GM12892 (cell line): ENCODE data around the gene TMCO1.

Experiments
- POLR2A ChIP-seq: IDR thresholded peaks from 2 replicates; pipeline ENCODE4 v1.6.1; 2011; ENCODE audit warnings: low read depth, low read length, control low read depth
- POLR2AphosphoS5 ChIP-seq: IDR thresholded peaks from 2 replicates; pipeline ENCODE4 v1.6.1; 2011; ENCODE audit warnings: low read depth, low read length, control low read depth

DNA sequence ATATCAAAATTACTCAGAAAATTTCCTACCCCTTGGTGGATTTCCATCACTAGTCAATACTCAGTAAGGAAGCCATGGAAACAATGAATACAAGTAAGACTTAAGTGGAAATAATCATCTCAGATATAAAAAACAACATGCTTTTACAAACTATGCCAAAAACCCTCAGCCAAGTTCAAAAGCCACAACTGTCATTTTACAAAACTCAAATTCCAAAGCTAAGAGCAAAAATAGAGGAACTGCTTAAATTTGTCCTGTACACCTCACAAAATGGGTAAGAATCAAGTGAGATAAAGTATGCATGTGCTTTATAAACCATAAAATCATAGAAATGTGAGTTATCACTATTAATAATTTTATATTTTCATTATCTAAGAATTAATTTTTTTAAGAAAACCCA lies 9.6 kb downstream of the TMCO1 start:
- TF ChIP-seq POLR2A (no peak), POLR2AphosphoS5 (no peak)
